ENCODE data around the gene THEMIS.

Gene THEMIS

DNA sequence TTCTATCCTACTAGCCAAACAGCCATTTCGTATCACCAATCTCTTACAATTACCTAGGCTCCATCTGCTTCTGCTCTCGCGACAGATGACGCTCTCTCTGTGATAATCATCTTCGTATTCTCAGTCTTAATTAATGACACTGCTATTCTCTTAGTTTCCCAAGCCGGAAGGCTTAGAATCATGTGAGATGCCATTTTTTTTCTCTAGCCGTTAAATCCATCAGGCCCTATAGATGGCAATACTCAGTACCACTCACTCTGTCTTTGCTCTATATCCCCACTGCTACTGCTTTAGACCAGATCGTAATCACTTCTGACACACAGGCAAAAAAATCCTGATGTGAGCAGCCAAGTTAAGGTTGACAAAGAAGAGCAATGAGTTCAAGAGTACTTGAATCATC lies 2.1 kb upstream of the THEMIS start:
- Histone ChIP-seq H2AFZ (ENCODE audit: low read depth, low read length) (no peak overlapping the region), H3K36me3 (replicated peaks; ENCODE audit: low read depth, low read length) (no peaks in the 10 kb centered on the region), H4K20me1 (ENCODE audit: insufficient read depth, low read length) (no peaks in the 10 kb centered on the region), H3K27me3 (ENCODE audit: low read depth, low read length) (no peaks in the 10 kb centered on the region), H3K9me3 (ENCODE audit: insufficient read depth, low read length) (no peaks in the 10 kb centered on the region), H3K27ac (ENCODE audit: low read length) (no peak overlapping the region), H3K79me2 (ENCODE audit: low read length) (no peaks in the 10 kb centered on the region), H3K4me2 (ENCODE audit: low read length) (no peak overlapping the region), H3K4me1 (ENCODE audit: low read length) (peaks cover 15% of the 10 kb centered on the region), H3K9ac (ENCODE audit: low read length) (no peak overlapping the region), H3K4me3 (ENCODE audit: low read length) (no peak overlapping the region)
- no peak for TF ChIP-seq EZH2phosphoT487 (IDR thresholded peaks at IDR 0.05; ENCODE audit: low read depth)
- TF ChIP-seq, protein P1, sequence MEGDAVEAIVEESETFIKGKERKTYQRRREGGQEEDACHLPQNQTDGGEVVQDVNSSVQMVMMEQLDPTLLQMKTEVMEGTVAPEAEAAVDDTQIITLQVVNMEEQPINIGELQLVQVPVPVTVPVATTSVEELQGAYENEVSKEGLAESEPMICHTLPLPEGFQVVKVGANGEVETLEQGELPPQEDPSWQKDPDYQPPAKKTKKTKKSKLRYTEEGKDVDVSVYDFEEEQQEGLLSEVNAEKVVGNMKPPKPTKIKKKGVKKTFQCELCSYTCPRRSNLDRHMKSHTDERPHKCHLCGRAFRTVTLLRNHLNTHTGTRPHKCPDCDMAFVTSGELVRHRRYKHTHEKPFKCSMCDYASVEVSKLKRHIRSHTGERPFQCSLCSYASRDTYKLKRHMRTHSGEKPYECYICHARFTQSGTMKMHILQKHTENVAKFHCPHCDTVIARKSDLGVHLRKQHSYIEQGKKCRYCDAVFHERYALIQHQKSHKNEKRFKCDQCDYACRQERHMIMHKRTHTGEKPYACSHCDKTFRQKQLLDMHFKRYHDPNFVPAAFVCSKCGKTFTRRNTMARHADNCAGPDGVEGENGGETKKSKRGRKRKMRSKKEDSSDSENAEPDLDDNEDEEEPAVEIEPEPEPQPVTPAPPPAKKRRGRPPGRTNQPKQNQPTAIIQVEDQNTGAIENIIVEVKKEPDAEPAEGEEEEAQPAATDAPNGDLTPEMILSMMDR (IDR thresholded peaks at IDR 0.05; ENCODE audit: low read depth, low read length) = no peak

DNA sequence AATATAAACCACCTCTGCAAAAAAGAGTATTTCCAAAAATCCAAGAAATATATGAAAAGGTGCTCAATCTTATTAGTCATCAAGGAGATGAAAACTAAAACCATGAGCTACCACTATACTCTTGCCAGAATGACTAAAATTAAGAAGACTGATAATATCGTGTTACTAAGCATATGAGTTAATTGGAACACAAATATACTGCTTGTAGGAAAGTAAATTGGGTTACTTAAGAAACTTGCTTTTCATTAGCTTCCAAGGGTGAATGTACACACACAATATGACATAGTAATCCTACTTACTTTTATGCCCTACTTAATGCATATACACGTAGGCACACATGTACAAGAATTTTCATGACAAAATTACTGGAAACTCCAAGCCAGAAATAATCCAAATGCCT lies 3.4 kb downstream of the THEMIS start:
- H2AFZ ChIP-seq (ENCODE audit: low read depth, low read length) = no peak overlapping the region
- no peak overlapping the region for H3K9ac ChIP-seq (ENCODE audit: low read length)
- no peaks in the 10 kb centered on the region for H3K36me3 ChIP-seq (replicated peaks; ENCODE audit: low read depth, low read length)
- no peaks in the 10 kb centered on the region for H3K27me3 ChIP-seq (ENCODE audit: low read depth, low read length)
- H3K9me3 ChIP-seq (ENCODE audit: insufficient read depth, low read length) = no peaks in the 10 kb centered on the region
- peaks cover 10% of the 10 kb centered on the region for H3K4me1 ChIP-seq (ENCODE audit: low read length)
- H3K79me2 ChIP-seq (ENCODE audit: low read length) = no peaks in the 10 kb centered on the region
- H4K20me1 ChIP-seq (ENCODE audit: insufficient read depth, low read length) = no peaks in the 10 kb centered on the region
- H3K27ac ChIP-seq (ENCODE audit: low read length) = no peak overlapping the region
- no peak overlapping the region for H3K4me3 ChIP-seq (ENCODE audit: low read length)
- no peak overlapping the region for H3K4me2 ChIP-seq (ENCODE audit: low read length)
- no peak for TF ChIP-seq EZH2phosphoT487 (IDR thresholded peaks at IDR 0.05; ENCODE audit: low read depth)
- TF ChIP-seq, protein P1 (IDR thresholded peaks at IDR 0.05; ENCODE audit: low read depth, low read length) = no peak

DNA sequence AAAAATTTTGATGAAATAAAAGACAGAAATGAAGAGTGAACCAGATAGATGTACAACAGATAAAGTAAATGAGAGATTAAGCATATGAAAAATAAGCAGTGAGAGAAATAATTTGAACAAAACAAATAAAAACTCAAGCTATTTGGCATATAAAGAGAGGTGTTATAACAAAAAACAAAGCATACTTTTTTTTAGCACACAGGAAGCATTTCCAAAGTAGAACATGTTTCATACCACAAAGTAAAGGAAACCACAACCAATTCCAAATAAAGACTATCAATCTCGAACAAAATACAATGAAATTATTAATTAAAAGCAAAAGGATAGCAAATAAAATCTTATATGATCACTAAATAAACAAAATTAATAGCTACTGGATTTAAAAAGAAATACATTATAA lies 6.8 kb downstream of the THEMIS start:
- Histone ChIP-seq H3K27ac (ENCODE audit: low read length) (no peak overlapping the region), H3K9me3 (ENCODE audit: insufficient read depth, low read length) (no peaks in the 10 kb centered on the region), H4K20me1 (ENCODE audit: insufficient read depth, low read length) (no peaks in the 10 kb centered on the region), H3K79me2 (ENCODE audit: low read length) (no peaks in the 10 kb centered on the region), H2AFZ (ENCODE audit: low read depth, low read length) (no peak overlapping the region), H3K9ac (ENCODE audit: low read length) (no peak overlapping the region), H3K4me3 (ENCODE audit: low read length) (no peak overlapping the region), H3K4me1 (ENCODE audit: low read length) (no peaks in the 10 kb centered on the region), H3K27me3 (ENCODE audit: low read depth, low read length) (no peaks in the 10 kb centered on the region), H3K36me3 (replicated peaks; ENCODE audit: low read depth, low read length) (no peaks in the 10 kb centered on the region), H3K4me2 (ENCODE audit: low read length) (no peak overlapping the region)
- TF ChIP-seq, protein P1 (IDR thresholded peaks at IDR 0.05; ENCODE audit: low read depth, low read length) = no peak
- TF ChIP-seq EZH2phosphoT487 (IDR thresholded peaks at IDR 0.05; ENCODE audit: low read depth) = no peak

DNA sequence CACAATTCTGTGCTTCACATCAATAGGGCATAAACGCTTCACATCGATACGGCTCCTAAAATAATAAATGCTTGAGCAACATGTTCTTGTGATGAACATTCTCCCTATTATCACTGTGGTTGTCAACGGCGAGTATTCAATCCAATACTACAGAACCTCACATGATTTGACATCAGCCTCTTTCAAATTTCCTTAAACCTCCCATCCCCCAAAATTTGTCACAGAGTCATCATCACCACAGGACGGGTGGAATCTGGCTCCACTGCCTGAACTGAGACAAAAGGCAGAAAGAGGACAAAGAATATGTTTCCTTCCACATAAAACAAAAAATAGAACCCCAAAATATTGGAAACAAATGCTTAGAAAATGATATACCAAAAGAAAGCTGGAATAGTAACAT lies 7.3 kb downstream of the THEMIS start:
- Histone ChIP-seq H3K4me3 (ENCODE audit: low read length) (no peak overlapping the region), H3K79me2 (ENCODE audit: low read length) (no peaks in the 10 kb centered on the region), H4K20me1 (ENCODE audit: insufficient read depth, low read length) (no peaks in the 10 kb centered on the region), H3K4me1 (ENCODE audit: low read length) (no peaks in the 10 kb centered on the region), H3K9me3 (ENCODE audit: insufficient read depth, low read length) (no peaks in the 10 kb centered on the region), H3K9ac (ENCODE audit: low read length) (no peak overlapping the region), H3K4me2 (ENCODE audit: low read length) (no peak overlapping the region), H3K36me3 (replicated peaks; ENCODE audit: low read depth, low read length) (no peaks in the 10 kb centered on the region), H3K27me3 (ENCODE audit: low read depth, low read length) (no peaks in the 10 kb centered on the region), H3K27ac (ENCODE audit: low read length) (no peak overlapping the region), H2AFZ (ENCODE audit: low read depth, low read length) (no peak overlapping the region)
- TF ChIP-seq, protein P1 (IDR thresholded peaks at IDR 0.05; ENCODE audit: low read depth, low read length) = no peak
- no peak for TF ChIP-seq EZH2phosphoT487 (IDR thresholded peaks at IDR 0.05; ENCODE audit: low read depth)
